GM20431 (cell line): ENCODE results near the gene FGF3.

ENCODE experiments used
- in situ Hi-C: fragments of 300-500 bp; cut with MseI, MboI; formaldehyde crosslinking; loops from one replicate; pipeline ENCODE4 v1.15.0; 2020; ENCODE audit warnings: low sequenced_read_pairs; ENCODE audit not compliant: unreplicated experiment

FGF3 gene

DNA sequence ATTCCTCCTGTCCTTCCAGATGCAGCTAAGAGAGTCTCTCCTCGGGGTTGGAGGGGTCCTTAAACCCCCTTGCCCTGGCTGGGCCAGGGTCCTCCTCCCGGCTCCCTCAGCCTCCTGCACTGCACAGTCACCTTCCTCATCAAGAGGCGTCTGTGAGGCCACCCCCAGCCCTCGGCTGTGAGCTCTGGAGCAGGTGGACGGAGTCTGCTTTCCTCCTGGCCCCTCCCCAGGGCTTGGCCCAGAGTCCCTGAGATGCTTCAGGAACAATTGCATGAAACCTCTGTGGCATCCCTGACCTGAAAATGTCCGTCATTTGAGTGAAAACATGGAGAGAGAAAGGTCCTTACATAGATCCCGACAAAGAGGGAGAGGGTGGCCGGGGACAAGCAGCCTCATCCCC, 6.7 kb upstream of the FGF3 start:
- in situ Hi-C loops, result no loop called here

GRCh38 chr11:69825037-69825834, 6.0 kb upstream of the FGF3 start:
- in situ Hi-C loops, result no loop called here

- in situ Hi-C loops, result no loop called here
Observed at GRCh38 chr11:69823641-69824265, 4.5 kb upstream of the FGF3 start.

DNA sequence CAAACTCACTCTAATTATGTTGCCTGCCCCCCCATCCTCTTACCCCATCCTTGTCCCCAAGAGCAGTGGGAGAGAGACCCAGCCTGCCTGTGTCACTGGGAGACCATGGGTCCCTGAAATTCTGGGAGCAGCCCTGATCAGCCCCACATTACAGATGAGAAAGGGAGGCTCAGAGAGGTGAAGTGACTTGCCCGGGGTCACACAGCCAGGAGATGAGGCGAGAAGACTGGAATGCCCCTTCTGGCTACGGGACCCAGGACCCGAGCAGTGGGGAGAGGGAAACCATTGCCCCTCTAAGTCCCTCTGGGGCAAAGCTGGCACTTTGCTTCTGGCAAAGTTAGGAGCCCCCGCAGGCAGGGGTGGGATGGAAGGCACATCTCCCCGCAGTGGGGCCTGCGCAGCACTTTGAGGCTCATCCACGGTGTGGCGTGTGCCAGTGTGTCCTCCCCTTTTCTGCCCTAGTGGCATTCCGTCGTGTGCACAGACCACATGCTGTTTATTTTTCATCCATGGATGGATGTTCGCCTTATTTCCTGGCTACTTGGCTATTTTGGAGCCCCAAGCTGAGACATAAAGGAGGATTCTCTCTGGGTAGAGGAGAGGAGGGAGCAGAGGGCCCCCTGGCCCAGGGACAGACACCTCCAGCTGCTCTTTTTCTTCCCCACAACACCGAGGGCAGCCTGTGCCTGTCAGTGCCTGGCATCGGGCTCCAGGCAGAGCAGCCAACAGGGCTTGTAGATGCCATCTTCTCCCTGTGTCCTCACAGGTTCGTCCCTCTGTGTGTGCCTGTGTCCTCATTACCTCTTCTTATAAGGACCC, 3.7 kb upstream of the FGF3 start:
- in situ Hi-C loops, result no loop called here

DNA sequence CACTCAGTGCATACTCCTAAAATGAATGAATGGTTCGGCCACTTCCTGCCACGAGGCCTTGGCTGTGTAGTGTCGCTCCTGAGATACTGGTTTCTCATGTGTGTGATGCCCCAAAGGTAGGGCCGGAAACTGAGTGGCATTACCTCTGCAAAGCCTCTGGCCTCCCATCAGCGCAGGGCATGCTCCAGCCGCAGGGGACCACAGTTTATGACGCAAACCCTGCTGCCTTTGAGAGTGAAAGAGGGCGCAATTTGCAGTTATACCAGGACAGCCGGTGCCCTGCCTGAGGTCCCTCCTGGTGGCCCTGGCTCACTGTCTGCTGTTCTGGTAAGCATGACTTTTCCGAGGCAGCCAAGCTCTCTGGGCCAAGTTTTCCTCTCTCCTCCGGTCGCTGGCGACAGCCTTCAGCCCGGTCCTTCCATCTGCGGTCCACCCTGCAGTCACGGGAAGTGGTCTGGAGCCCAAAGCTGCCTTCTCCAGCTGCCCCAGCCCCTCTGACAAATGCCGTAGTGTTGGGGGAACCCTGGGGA, 2.4 kb upstream of the FGF3 start:
- in situ Hi-C loops, result no loop called here

DNA sequence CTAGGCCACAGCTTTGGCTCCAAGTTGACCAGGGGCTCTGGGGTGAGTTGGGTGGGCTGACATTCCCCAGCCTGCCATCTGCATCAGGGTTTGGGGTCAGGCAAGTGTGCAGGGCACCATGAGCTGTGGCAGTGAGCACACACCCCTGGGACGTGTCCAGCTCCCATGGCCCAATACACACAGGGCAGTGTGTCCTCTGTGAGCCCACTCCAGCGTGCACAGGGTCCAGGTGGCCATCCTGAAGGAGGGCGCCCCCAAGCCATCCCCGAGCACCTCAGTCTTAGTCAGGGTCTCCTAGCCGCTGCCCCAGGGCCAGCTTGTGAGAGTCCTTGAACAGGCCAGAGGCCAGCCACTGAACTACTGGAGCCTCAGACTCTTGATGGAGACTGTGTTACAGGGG, 1.2 kb upstream of the FGF3 start:
- in situ Hi-C loops, result no loop called here

GRCh38 chr11:69819541-69820070, 390 bp upstream of the FGF3 start:
- in situ Hi-C loops, result no loop called here

DNA sequence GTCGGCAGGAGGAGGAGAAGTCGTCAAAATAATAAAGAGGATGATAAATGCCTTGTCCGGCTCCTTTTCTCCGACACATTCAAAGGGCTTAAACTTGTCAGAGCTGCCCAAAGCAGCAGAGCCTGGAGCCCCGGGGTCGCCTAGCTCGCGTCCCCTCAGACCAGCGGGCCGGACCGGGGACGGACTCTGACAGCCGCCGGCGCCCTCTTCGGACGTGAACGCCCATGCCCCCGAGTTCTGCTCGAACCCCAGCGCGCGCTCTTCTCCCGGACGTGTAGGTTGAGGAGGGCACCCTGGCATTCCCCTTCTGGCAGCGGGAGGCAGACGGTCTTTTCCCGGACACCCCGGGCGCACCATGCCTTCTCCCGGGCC, 999 bp downstream of the FGF3 start:
- in situ Hi-C loops, result no loop called here

DNA sequence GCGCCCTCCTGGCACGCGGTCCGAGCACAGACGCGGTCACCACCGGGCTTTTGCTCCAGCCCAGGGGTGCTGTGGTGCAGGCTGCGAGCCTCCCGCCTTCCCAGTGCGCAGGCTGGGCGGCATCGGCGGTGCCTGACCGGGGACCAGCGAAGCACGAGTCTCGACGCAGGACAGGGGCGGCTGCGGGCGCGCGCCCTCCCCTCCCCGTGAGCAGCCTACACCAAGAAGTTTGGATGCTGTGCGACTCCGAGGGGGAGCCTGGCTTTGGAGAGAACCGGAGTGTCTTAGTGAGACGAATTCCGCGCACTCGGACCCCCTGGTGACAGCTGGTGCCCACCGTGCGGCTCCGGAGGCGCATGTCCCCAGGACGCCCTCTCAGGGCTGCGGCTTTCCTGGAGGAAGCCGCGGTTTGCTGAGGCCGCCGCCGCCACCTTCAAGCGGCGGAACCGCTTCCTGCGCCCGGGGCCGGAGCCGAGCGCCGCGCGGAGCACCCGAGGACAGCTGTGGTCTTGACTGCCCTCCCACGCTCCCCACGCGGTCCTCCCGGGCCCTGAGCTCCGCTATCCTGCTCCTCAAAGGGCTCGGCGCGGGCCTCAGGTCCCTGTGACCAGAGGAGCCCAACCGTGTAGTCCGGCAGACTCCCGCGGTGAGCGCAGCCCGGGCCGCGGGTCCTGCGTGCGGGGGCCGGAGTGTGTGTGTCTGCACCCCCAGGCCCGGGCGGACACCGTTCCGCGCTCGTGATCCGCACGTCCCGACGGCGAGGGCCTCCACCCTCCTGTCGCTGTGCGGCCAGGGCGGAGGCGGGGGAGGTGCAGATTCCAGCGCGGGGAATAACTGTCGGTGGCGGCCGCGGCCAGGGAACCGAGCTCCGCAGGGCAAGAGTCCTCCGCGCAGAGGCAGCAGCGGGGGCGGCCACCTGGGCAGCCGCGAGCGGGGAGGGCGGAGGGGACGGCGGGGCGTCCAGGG, 1.7 kb downstream of the FGF3 start:
- in situ Hi-C loops, result no loop called here

GRCh38 chr11:69816671-69817070, 2.5 kb downstream of the FGF3 start:
- in situ Hi-C loops, result no loop called here

- in situ Hi-C loops, result no loop called here
Observed at GRCh38 chr11:69815973-69816372, 3.2 kb downstream of the FGF3 start.

GRCh38 chr11:69814902-69815301, 4.3 kb downstream of the FGF3 start:
- in situ Hi-C loops, result no loop called here

DNA sequence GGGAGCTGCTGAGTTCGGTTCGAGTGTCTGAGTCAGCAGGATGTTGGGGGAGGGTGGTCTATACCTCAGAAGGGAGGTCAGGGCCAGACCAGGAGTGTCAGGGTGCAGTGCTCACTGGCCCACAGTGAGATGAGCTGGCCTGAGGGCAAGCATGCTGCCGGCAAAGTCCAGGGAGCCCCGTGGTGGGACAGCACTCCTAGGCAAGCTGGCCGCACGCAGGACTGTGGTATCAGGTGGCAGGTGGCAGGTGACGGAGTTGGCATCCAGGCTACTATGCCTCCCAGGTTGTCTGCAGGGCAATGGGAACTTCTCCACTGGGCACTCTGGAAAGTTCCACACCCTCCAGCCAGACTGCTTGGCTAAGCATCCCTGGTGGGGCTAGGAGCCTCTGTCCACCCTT, 4.8 kb downstream of the FGF3 start:
- in situ Hi-C loops, result no loop called here

GRCh38 chr11:69813839-69814238, 5.4 kb downstream of the FGF3 start:
- in situ Hi-C loops, result no loop called here

GRCh38 chr11:69812946-69813345, 6.3 kb downstream of the FGF3 start:
- in situ Hi-C loops, result no loop called here

GRCh38 chr11:69812256-69812655, 7.0 kb downstream of the FGF3 start:
- in situ Hi-C loops, result no loop called here

GRCh38 chr11:69811431-69811830, 7.8 kb downstream of the FGF3 start:
- in situ Hi-C loops, result no loop called here

- in situ Hi-C loops, result no loop called here
Observed at GRCh38 chr11:69810289-69811118, 8.7 kb downstream of the FGF3 start.

GRCh38 chr11:69808667-69809086, 10.5 kb downstream of the FGF3 start:
- in situ Hi-C loops, result no loop called here
